Smooth muscle cell (in vitro differentiated cells): ENCODE results near the gene CPLANE1. TPM values are rescaled to one million over a fixed set of nuclear protein-coding genes. Genes with fewer than 3 reads are reported as not detected.

Experiments
- DNase-seq: peaks from one replicate; lab custom pipeline; 2025; ENCODE audit not compliant: unreplicated experiment; lab: John Stamatoyannopoulos, UW
- H2AFZ ChIP-seq: fragments of 200-600 bp; sonication (generic); 2 replicates; pipeline ENCODE4 v1.6.0; 2016; ENCODE audit warnings: antibody characterized with exemption, low read depth, mild to moderate bottlenecking
- H3F3A ChIP-seq: fragments of 200-600 bp; sonication (generic); 2 replicates; pipeline ENCODE4 v1.6.0; 2017; ENCODE audit warnings: antibody characterized with exemption, low read depth
- H3K27ac ChIP-seq: fragments of 200-600 bp; sonication (generic); 2 replicates; pipeline ENCODE4 v1.5.1; 2016; ENCODE audit warnings: low read depth, mild to moderate bottlenecking
- H3K27me3 ChIP-seq: fragments of 200-600 bp; sonication (generic); 2 replicates; pipeline ENCODE4 v1.6.1; 2016; ENCODE audit warnings: low read depth, mild to moderate bottlenecking
- H3K36me3 ChIP-seq: fragments of 200-600 bp; sonication (generic); 2 replicates; pipeline ENCODE4 v1.5.1; 2016; ENCODE audit warnings: low read depth
- H3K4me1 ChIP-seq: fragments of 200-600 bp; sonication (generic); 2 replicates; pipeline ENCODE4 v1.5.1; 2016; ENCODE audit warnings: low read depth
- H3K4me2 ChIP-seq: fragments of 200-600 bp; sonication (generic); 2 replicates; pipeline ENCODE4 v1.6.0; 2016; ENCODE audit warnings: mild to moderate bottlenecking
- H3K4me3 ChIP-seq: fragments of 200-600 bp; sonication (generic); 2 replicates; pipeline ENCODE4 v1.5.1; 2016; ENCODE audit warnings: mild to moderate bottlenecking
- H3K79me2 ChIP-seq: fragments of 200-600 bp; sonication (generic); 2 replicates; pipeline ENCODE4 v1.6.0; 2016; ENCODE audit warnings: low read depth, mild to moderate bottlenecking
- H3K9ac ChIP-seq: fragments of 200-600 bp; sonication (generic); 2 replicates; pipeline ENCODE4 v1.6.0; 2016; ENCODE audit warnings: low read depth
- H3K9me3 ChIP-seq: fragments of 200-600 bp; sonication (generic); replicated peaks from 2 replicates; pipeline ENCODE4 v1.5.1; 2016; ENCODE audit warnings: low read depth
- H4K20me1 ChIP-seq: fragments of 200-600 bp; sonication (generic); 2 replicates; pipeline ENCODE4 v1.6.0; 2016; ENCODE audit warnings: low read depth
- CTCF ChIP-seq: fragments of 200-600 bp; sonication (generic); IDR thresholded peaks from 2 replicates; pipeline ENCODE4 v1.5.1; 2017; ENCODE audit warnings: borderline replicate concordance, mild to moderate bottlenecking, antibody characterized with exemption; ENCODE audit not compliant: insufficient read depth, poor library complexity, severe bottlenecking
- WGBS: methylation state at CpG from one replicate; pipeline ENCODE4 v1.1.7; 2016; ENCODE audit warnings: low lambda C conversion rate; 5-methylcytosine and 5-hydroxymethylcytosine counted together
- polyA plus RNA-seq: library from polyadenylated mRNA; unstranded; fragments of >200 nt; fragmentation: Nextera tagmentation; extraction: Ambion mirVana; gene quantifications from 2 replicates; pipeline ENCODE4 v1.2.1, GENCODE V29; 2016
- total RNA-seq: library from RNA; depleted of rRNA; stranded (reverse); fragments of >200 nt; gene quantifications from 2 replicates; pipeline ENCODE4 v1.2.3, GENCODE V29; 2014

CPLANE1 gene
- total and polyA plus RNA-seq, 2 experiments from 2014 or later, result 2.9 to 20.5 TPM

- no peaks in the 10 kb centered on the region for H3F3A ChIP-seq
Measured at GRCh38 chr5:37166197-37166596, 83.0 kb downstream of the CPLANE1 start.

GRCh38 chr5:37165761-37166160 is 83.4 kb downstream of the CPLANE1 start:
- Histone ChIP-seq H3K4me1 (no peaks in the 10 kb centered on the region), H3K9ac (no peak overlapping the region), H2AFZ (no peak overlapping the region), H3K9me3 (no peaks in the 10 kb centered on the region), H3K27ac (no peak overlapping the region), H4K20me1 (no peaks in the 10 kb centered on the region), H3F3A (no peaks in the 10 kb centered on the region), H3K4me2 (no peak overlapping the region), H3K27me3 (no peaks in the 10 kb centered on the region), H3K79me2 (no peaks in the 10 kb centered on the region), H3K36me3 (peaks cover 20% of the 10 kb centered on the region), H3K4me3 (no peak overlapping the region)
- no peak for TF ChIP-seq CTCF
- no peak for DNase-seq
- WGBS, result 96% methylated on average over 1 of the region's 1 CpG

More at GRCh38 chr5:37166197-37166596, 83.0 kb downstream of the CPLANE1 start:
- no peaks in the 10 kb centered on the region for H3K9me3 ChIP-seq
- DNase-seq, result no peak
- H3K27ac ChIP-seq, result no peak overlapping the region
- H3K4me1 ChIP-seq, result no peaks in the 10 kb centered on the region
- WGBS, result 98% methylated on average over 3 of the region's 3 CpGs
- H2AFZ ChIP-seq, result no peak overlapping the region
- H4K20me1 ChIP-seq, result no peaks in the 10 kb centered on the region
- no peaks in the 10 kb centered on the region for H3K79me2 ChIP-seq
- H3K4me3 ChIP-seq, result no peak overlapping the region
- no peak for TF ChIP-seq CTCF
- H3K36me3 ChIP-seq, result peaks cover 20% of the 10 kb centered on the region
- no peaks in the 10 kb centered on the region for H3K27me3 ChIP-seq
- H3K4me2 ChIP-seq, result no peak overlapping the region
- no peak overlapping the region for H3K9ac ChIP-seq

- peaks cover 44% of the 10 kb centered on the region for H3K36me3 ChIP-seq
Measured at GRCh38 chr5:37153661-37154060, 95.5 kb downstream of the CPLANE1 start.

More at GRCh38 chr5:37153661-37154060, 95.5 kb downstream of the CPLANE1 start:
- no peaks in the 10 kb centered on the region for H4K20me1 ChIP-seq
- no peak overlapping the region for H3K4me2 ChIP-seq
- H3K9ac ChIP-seq, result no peak overlapping the region
- H3K9me3 ChIP-seq, result no peaks in the 10 kb centered on the region
- H3F3A ChIP-seq, result no peaks in the 10 kb centered on the region
- H3K27ac ChIP-seq, result no peak overlapping the region
- no peaks in the 10 kb centered on the region for H3K4me1 ChIP-seq
- 89% methylated on average over 3 of the region's 3 CpGs for WGBS
- no peak for DNase-seq
- no peaks in the 10 kb centered on the region for H3K79me2 ChIP-seq
- H3K27me3 ChIP-seq, result no peaks in the 10 kb centered on the region
- TF ChIP-seq CTCF, result no peak
- no peak overlapping the region for H2AFZ ChIP-seq
- H3K4me3 ChIP-seq, result no peak overlapping the region
